AG04449 (cell line): ENCODE results near the gene PAQR3.

Experiments used
- CTCF ChIA-PET: fragments of 350-600 bp; formaldehyde crosslinking; extraction: SDS; loops from one replicate; lab custom pipeline; 2021; ENCODE audit warnings: antibody characterized with exemption; lab: Yijun Ruan, JAX
- POLR2A ChIA-PET: fragments of 400-600, 350-600 bp; formaldehyde crosslinking; extraction: SDS; loops from one replicate; lab custom pipeline; 2020; ENCODE audit warnings: antibody characterized with exemption, inconsistent platforms; lab: Yijun Ruan, JAX
- DNase-seq: peaks from one replicate; pipeline ENCODE4 v3.0.0-alpha.2; 2010; ENCODE audit warnings: low read depth, low spot score
- H3K4me3 ChIP-seq: 2 replicates; pipeline ENCODE4 v1.5.1; 2011; ENCODE audit warnings: low read depth, mild to moderate bottlenecking, control low read depth, low read length
- TF ChIP-seq, protein P1 (sequence below): IDR thresholded peaks from one replicate; pipeline ENCODE4 v1.5.1; 2011; ENCODE audit warnings: mild to moderate bottlenecking, moderate library complexity, low read length, control low read depth, inconsistent platforms; ENCODE audit not compliant: insufficient read depth; ENCODE audit errors: missing control alignments

PAQR3 gene

DNA sequence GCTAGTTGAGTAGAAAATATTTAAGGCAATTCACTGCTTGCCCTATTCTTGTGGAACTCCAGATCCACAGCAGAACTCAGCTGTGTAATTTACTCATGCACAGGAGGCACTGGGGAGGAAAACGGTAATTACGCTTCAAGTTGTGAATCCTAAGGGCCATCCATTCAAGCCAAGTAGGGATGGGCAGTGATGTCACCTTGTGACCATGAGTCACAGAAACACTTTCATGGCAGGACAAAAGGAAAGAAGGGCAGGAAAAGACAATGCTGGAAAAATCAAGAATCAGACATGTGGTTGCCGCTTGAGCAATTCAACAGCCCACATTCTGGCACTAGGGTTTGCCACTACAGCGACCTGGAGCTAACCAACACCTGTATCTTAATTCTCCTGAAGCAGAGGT lies 1.4 kb downstream of the PAQR3 start:
- CTCF ChIA-PET = interaction anchor here (0.9 to 2.7 kb wide), 4 partner anchors 11 to 388 kb away, joined by 3 to 18 read pairs (median 8); no protein-coding TSS in a partner anchor
- TF ChIP-seq, protein P1, sequence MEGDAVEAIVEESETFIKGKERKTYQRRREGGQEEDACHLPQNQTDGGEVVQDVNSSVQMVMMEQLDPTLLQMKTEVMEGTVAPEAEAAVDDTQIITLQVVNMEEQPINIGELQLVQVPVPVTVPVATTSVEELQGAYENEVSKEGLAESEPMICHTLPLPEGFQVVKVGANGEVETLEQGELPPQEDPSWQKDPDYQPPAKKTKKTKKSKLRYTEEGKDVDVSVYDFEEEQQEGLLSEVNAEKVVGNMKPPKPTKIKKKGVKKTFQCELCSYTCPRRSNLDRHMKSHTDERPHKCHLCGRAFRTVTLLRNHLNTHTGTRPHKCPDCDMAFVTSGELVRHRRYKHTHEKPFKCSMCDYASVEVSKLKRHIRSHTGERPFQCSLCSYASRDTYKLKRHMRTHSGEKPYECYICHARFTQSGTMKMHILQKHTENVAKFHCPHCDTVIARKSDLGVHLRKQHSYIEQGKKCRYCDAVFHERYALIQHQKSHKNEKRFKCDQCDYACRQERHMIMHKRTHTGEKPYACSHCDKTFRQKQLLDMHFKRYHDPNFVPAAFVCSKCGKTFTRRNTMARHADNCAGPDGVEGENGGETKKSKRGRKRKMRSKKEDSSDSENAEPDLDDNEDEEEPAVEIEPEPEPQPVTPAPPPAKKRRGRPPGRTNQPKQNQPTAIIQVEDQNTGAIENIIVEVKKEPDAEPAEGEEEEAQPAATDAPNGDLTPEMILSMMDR = no peak
- POLR2A ChIA-PET = no interaction called here
- DNase-seq = no peak
- no peak overlapping the region for H3K4me3 ChIP-seq

DNA sequence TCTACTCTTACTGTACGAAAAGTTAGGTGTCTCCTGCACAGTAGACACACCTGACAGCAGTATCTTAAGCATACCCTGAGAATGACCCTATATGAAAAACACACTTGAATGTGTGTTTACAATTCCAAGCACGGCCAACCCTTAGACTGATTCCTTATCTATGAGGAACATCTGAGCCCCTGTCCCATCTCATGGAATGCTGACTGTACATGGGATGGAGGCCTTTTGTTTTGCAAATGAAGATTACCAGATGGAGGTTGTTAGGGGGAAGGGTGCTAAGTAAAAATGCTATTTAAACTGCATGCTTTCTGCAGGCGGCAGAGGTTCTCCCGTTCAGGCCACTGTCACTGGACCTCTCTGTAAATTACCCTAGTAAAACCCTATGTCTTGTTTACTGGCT lies 2.2 kb downstream of the PAQR3 start:
- no peak overlapping the region for H3K4me3 ChIP-seq
- TF ChIP-seq, protein P1 = no peak
- no peak for DNase-seq
- ChIA-PET CTCF (no interaction called here), POLR2A (no interaction called here)

DNA sequence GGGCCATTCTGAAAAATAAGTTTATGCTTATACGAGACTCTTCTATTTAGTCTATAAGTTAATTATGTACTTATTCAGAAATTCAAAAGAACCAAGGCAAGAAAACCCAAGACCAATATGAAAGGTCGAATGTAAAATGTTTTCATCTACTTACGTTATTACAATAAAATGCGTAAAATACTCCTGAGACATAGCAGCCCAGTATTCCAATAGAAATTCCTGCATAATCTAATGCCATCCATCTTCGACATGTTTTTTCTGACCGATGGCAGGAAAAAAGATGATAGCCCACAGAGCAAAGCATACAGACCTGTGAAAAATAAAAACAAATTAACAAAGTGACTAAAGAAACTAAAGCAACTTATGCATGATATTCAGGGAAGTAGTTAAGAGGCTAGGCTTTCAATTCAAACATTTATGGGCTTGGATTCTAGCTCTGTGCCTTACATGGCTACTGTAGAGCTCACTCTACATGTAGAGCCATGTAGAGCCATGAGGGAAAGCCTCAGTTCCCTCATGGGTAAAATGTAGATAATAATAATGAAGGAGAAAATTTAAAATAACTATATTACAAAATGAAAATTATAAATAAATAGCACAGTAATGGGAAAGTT lies 9.1 kb downstream of the PAQR3 start:
- no peak overlapping the region for H3K4me3 ChIP-seq
- ChIA-PET CTCF (no interaction called here), POLR2A (no interaction called here)
- no peak for DNase-seq
- TF ChIP-seq, protein P1 = no peak

DNA sequence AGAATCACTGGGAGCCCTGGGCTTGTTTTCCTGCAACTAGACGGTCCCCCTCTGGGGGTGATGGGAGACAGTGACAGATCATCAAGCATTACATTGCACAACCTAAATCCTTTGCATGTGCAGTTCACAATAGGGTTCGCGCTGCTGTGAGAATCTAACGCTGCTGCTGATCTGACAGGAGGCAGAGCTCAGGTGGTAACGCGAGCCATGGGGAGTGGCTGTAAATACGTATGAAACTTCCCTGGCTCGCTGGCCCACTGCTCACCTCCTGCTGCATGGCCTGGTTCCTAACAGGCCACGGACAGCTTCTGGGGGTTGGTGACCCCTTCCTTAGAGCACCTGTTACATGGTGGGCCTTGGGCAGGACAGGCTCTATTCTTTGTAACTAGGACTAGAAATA lies 10.4 kb downstream of the PAQR3 start:
- POLR2A ChIA-PET = no interaction called here
- no peak for DNase-seq
- TF ChIP-seq, protein P1 = no peak
- no peak overlapping the region for H3K4me3 ChIP-seq
- CTCF ChIA-PET = no interaction called here

DNA sequence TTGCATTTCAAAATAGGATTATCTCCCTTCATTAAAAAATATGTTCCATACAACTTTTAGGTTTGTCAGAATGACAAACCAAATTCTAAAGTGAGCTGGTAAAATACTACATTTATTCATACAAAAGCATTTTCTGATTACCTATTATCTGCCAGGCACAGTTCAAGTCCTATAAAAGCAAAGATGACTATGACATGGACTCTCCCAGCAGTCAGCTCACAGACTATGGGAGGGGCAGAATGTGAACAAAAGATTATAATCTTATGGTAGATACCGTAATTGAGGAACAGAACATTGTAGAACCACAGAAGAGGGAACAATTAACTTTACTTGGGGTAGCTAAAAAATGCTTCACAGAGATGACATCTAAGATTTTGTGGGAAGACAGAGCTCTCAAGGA lies 12.4 kb downstream of the PAQR3 start:
- H3K4me3 ChIP-seq = no peak overlapping the region
- CTCF ChIA-PET = interaction anchor here (1.6 to 1.9 kb wide), 2 partner anchors 12 to 13 kb away, joined by 4 to 5 read pairs; partner anchors contain the start of gene PAQR3
- POLR2A ChIA-PET = no interaction called here
- TF ChIP-seq, protein P1 = no peak
- no peak for DNase-seq

DNA sequence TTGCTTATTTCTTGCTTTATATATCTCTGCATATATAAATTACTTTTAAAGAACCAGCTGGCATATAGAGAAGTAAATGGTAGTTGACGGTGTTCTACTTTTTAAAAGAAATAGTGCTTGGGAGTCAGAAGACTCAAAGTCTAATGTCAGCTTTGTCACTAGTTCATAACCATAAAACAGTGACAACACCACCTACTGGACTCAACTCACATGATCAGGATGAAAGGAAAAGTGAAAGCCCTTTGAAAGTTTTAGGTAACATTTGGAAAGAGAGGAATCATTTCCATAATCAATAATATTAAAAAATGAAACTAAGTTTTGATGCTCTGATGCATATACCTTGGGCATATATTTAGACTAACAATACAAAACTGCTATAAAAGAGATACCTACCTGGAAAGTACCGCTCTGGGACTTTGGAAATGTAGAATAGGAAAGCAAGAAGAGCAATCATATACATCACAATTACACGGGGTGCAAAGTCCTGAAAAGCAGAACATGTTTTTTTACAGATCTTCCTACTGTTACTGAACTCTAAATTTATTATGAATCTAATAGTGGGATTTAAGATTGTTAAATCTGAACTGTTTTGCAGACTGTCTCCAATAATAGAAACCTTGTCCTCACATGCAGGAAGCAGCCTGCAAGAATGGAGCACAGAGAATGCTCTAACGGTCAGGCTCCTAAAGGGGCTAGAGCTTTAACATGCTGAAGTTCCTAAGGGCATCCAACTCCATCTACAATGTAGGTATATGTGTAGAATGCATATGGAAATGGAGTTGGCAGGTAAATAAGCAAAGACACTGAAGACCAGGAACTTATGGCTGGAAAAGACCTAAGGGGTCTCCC lies 15.6 kb downstream of the PAQR3 start:
- CTCF ChIA-PET = interaction anchor here (1.1 to 1.6 kb wide), 2 partner anchors 9 to 29 kb away, joined by 3 read pairs; no protein-coding TSS in a partner anchor
- no peak for DNase-seq
- H3K4me3 ChIP-seq = no peak overlapping the region
- TF ChIP-seq, protein P1 = no peak
- POLR2A ChIA-PET = no interaction called here
